ENCODE measurements around the gene EMC10. TPM values are rescaled to one million over a fixed set of nuclear protein-coding genes. Genes with fewer than 3 reads are reported as not detected.

The EMC10 gene
- total RNA-seq, 4 donors from 2014 or later: 48.5 to 79.4 (median 59.7) TPM

- no peak for DNase-seq (ENCODE audit: low spot score in 2 of 2)
- WGBS, 2 donors: 85 to 88% methylated on average over 22 to 25 of the region's 27 CpGs
- Histone ChIP-seq H3K9me3 (no peaks in the 10 kb centered on the region), H3K27ac (no peak overlapping the region), H3K4me1 (peaks cover 0 to 24% (median 14%) of the 10 kb centered on the region in 4 donors), H3K27me3 (no peaks in the 10 kb centered on the region), H3K4me3 (no peak overlapping the region), H3K36me3 (peaks cover 0 to 71% (median 12%) of the 10 kb centered on the region in 3 donors)
- TF ChIP-seq CTCF (IDR thresholded peaks at IDR 0.05) (no peak), EP300 (IDR thresholded peaks at IDR 0.05) (no peak), POLR2A (IDR thresholded peaks at IDR 0.05) (no peak)
Observed at GRCh38 chr19:50481351-50482149, 5.2 kb downstream of the EMC10 start.

GRCh38 chr19:50482271-50482855, 6.1 kb downstream of the EMC10 start:
- no peaks in the 10 kb centered on the region for H3K9me3 ChIP-seq
- 76 to 80% methylated on average over 16 of the region's 16 CpGs for WGBS, 2 donors
- peaks cover 0 to 71% (median 12%) of the 10 kb centered on the region in 3 donors for H3K36me3 ChIP-seq
- peaks cover 0 to 8% of the 10 kb centered on the region in 2 donors for H3K27me3 ChIP-seq
- H3K4me3 ChIP-seq: no peak overlapping the region
- no peak overlapping the region for H3K27ac ChIP-seq
- peaks cover 0 to 17% (median 8%) of the 10 kb centered on the region in 4 donors for H3K4me1 ChIP-seq
- no peak for DNase-seq (ENCODE audit: low spot score in 2 of 2)
- no peak for TF ChIP-seq POLR2A (IDR thresholded peaks at IDR 0.05)
- TF ChIP-seq EP300 (IDR thresholded peaks at IDR 0.05): no peak
- TF ChIP-seq CTCF (IDR thresholded peaks at IDR 0.05): no peak

GRCh38 chr19:50482916-50483315, 6.6 kb downstream of the EMC10 start:
- Histone ChIP-seq H3K36me3 (peaks cover 0 to 71% (median 12%) of the 10 kb centered on the region in 3 donors), H3K4me1 (peaks cover 0 to 12% (median 3%) of the 10 kb centered on the region in 4 donors), H3K9me3 (no peaks in the 10 kb centered on the region), H3K27ac (no peak overlapping the region), H3K4me3 (no peak overlapping the region), H3K27me3 (peaks cover 0 to 13% of the 10 kb centered on the region in 2 donors)
- no peak for DNase-seq (ENCODE audit: low spot score in 2 of 2)
- 74 to 76% methylated on average over 10 of the region's 10 CpGs for WGBS, 2 donors
- TF ChIP-seq CTCF (IDR thresholded peaks at IDR 0.05) (no peak), POLR2A (IDR thresholded peaks at IDR 0.05) (no peak), EP300 (IDR thresholded peaks at IDR 0.05) (no peak)

GRCh38 chr19:50485284-50485955, 9.1 kb downstream of the EMC10 start:
- H3K27ac ChIP-seq: no peak overlapping the region
- 84 to 94% methylated on average over 10 of the region's 10 CpGs for WGBS, 2 donors
- H3K4me3 ChIP-seq: no peak overlapping the region
- DNase-seq (ENCODE audit: low spot score in 2 of 2): no peak
- TF ChIP-seq POLR2A (IDR thresholded peaks at IDR 0.05): no peak
- no peak for TF ChIP-seq EP300 (IDR thresholded peaks at IDR 0.05)
- TF ChIP-seq CTCF (IDR thresholded peaks at IDR 0.05): no peak
- H3K4me1 ChIP-seq: no peaks in the 10 kb centered on the region
- H3K9me3 ChIP-seq: peaks cover 0 to 3% (median 0%) of the 10 kb centered on the region in 4 donors
- H3K36me3 ChIP-seq: peaks cover 0 to 51% (median 5%) of the 10 kb centered on the region in 3 donors
- peaks cover 0 to 36% of the 10 kb centered on the region in 2 donors for H3K27me3 ChIP-seq
